ENCODE data around the gene MAP4K4.

DNA sequence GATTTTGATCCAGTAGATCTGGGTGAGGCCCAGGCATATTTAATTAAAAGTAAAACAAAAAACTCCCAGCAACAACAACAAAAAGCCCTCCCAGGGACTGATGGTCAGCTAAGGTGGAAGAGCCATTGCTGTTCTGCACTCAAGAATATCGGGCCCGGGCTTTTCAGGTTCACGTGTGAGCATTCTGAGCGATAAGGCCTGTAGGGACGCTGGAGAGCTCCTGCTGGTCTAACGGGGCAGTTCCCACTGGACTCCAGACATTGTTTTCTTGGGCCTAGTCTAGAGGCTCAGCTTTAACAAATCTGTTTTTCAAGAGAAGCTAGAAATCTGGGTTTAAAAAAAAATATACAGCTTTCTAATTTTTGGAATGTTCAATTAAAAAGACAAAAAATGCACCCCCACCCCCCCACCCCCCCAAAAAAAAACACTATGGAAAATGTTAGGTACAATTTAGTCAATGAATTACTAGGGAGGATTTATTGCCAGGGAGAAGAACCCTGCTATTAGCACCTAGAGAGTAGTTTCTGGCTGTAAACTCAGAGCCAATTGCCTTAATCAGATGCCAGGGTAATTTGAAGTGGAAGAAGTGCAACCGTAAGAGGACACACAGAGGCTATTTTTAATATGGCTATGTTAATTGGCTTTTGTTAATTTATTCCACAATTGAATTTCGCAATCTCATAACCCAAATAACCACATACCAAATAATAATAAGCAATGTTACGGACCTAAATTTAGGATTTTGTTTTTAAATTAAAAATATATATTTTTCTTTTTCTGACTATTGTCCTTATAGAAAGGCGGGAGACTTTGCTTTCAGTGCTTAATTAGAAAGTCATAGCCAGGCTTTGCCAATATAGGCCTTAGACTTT, 78.9 kb downstream of the MAP4K4 start:
- no peak for TF ChIP-seq EZH2phosphoT487 (IDR thresholded peaks at IDR 0.05; ENCODE audit: borderline replicate concordance, low read length)
- TF ChIP-seq, protein P1, sequence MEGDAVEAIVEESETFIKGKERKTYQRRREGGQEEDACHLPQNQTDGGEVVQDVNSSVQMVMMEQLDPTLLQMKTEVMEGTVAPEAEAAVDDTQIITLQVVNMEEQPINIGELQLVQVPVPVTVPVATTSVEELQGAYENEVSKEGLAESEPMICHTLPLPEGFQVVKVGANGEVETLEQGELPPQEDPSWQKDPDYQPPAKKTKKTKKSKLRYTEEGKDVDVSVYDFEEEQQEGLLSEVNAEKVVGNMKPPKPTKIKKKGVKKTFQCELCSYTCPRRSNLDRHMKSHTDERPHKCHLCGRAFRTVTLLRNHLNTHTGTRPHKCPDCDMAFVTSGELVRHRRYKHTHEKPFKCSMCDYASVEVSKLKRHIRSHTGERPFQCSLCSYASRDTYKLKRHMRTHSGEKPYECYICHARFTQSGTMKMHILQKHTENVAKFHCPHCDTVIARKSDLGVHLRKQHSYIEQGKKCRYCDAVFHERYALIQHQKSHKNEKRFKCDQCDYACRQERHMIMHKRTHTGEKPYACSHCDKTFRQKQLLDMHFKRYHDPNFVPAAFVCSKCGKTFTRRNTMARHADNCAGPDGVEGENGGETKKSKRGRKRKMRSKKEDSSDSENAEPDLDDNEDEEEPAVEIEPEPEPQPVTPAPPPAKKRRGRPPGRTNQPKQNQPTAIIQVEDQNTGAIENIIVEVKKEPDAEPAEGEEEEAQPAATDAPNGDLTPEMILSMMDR (conservative IDR thresholded peaks at IDR 0.05; ENCODE audit: low read depth, low read length) = no peak

Data from PC-3 (cell line).